ENCODE measurements around the gene NLRP13.
"Not testable (repeated sequence)": the region's sequence is repeated elsewhere in the genome, so short reads cannot be mapped to it uniquely, and the experiment has no call there.

NLRP13 gene, protein sequence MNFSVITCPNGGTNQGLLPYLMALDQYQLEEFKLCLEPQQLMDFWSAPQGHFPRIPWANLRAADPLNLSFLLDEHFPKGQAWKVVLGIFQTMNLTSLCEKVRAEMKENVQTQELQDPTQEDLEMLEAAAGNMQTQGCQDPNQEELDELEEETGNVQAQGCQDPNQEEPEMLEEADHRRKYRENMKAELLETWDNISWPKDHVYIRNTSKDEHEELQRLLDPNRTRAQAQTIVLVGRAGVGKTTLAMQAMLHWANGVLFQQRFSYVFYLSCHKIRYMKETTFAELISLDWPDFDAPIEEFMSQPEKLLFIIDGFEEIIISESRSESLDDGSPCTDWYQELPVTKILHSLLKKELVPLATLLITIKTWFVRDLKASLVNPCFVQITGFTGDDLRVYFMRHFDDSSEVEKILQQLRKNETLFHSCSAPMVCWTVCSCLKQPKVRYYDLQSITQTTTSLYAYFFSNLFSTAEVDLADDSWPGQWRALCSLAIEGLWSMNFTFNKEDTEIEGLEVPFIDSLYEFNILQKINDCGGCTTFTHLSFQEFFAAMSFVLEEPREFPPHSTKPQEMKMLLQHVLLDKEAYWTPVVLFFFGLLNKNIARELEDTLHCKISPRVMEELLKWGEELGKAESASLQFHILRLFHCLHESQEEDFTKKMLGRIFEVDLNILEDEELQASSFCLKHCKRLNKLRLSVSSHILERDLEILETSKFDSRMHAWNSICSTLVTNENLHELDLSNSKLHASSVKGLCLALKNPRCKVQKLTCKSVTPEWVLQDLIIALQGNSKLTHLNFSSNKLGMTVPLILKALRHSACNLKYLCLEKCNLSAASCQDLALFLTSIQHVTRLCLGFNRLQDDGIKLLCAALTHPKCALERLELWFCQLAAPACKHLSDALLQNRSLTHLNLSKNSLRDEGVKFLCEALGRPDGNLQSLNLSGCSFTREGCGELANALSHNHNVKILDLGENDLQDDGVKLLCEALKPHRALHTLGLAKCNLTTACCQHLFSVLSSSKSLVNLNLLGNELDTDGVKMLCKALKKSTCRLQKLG

DNA sequence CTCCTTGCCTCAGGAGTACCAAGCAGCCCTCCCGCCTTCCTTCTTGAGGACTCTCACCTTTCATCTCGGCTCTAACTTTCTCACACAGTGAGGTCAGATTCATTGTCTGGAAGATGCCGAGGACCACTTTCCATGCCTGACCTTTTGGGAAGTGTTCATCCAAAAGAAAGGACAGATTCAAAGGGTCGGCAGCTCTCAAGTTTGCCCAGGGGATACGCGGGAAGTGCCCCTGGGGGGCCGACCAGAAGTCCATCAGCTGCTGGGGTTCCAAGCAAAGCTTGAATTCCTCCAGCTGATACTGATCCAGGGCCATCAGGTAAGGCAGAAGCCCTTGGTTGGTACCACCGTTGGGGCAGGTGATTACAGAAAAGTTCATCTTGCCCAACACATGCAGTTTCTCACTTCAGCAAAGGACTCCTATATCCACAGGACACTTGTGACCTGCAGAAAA is at the start of gene NLRP13:
Gene NLRP13, minus strand, starts transcription at position 401 of the 451 bp plus-strand sequence. Its CDS starts 25 bp downstream, at position 376.
- DNase-seq, result no peak

DNA sequence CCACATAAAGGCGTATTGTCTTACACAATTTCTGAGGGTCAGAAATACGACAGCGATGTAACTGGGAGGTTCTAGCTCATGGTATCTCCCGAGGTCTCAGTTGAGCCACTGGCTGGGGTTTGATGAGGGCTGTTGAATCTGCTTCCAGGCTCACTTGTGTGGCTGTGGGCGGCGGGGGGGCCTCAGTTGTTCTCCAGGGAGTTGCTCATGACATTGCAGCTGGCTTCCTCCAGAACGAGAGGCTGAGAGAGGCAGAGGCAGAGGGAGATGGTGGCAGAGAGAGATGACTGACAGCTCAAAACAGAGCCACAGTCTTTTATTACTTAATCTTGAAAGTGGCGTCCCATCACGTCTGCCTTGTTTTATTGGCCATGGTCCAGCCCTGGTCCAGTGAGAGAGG is 48.3 kb upstream of the NLRP13 start:
- DNase-seq, result no peak

DNA sequence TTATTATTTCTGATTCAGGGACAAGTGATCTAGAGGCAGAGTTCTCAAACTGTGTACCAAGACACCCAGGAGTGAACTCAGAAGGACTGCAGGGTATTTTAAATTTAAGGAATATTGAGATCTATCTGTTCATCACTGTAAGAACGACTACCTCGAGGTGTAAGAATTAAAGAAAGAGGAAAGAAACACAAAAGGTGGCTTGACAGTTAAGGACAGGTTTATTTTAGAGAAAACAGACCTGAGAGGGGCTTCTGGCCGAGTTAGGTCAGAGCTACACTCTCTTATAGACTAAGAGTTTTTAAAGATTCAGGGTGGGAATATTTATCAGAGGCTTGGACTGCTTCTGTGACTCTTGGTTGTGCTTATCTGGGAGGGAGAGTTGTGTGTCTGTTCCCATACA is 41.8 kb upstream of the NLRP13 start:
- DNase-seq, result no peak

DNA sequence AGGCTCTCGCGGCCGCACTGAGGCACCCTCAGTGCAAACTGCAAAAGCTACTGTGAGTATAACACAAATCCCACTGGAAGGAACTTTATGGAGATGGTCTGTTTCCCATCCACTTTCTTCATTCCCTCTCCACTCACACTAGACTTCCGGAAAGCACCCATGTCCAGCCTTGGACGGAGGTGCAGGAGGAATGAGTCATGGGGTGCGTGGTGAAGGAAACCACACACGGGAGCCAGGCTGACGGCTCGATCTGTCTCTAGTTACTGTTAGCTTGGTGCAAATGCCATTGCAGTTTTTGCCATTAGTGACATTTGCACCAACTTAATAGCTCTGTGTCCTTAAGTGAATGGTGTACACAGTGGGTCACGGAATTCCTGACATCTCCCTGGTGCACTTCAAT is 30.1 kb upstream of the NLRP13 start:
- DNase-seq, result no peak

DNA sequence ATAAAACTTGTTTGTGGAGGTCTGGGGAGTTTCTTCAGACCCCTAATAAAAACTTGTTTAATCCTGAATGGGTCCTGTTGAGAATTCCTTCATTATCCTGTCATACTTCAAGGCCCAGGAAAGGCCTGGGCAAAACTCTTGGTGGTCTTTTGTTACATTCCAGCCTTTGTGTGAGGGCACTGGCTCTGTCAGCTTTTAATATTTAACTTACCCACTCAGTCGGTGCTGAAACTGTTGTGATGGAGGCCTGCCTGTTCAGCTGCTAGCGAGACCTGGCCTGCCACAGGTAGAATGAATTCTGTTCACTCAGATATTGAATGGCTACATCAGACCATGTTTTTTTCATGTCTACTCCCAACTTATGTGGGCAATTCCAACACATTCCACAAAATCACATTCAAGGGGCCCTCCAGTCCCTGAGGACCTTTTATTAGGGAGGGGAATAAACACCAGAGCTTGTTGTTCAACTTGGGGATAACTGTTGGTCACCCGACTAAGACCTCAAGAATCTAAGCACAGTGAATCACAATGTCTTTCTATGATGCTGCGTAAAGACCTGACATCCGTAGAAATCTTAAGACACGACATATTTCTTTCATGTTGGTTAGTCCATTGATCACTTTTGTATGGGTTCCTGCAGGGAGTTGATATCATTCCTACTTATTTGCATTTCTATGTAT is 28.0 kb upstream of the NLRP13 start:
- no peak for DNase-seq

DNA sequence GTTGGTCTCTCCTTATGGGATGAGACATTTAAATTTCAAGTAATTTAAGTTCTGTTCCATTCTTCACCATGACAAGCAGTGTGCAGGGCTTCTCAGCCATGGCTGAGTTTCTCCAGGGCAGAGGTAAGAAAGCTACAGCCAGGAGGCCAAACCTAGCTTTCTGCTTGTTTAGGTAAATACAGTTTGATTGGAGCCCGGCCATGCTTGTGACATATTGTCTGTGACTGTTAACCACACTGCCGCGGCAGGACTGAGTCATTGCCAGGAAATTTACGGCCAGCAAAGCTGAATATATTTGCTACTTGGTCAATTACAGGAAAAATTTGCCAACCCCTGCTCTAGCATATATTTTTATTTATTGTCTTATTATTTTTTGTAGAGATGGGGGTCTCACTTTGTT is 26.2 kb upstream of the NLRP13 start:
- DNase-seq, result no peak

DNA sequence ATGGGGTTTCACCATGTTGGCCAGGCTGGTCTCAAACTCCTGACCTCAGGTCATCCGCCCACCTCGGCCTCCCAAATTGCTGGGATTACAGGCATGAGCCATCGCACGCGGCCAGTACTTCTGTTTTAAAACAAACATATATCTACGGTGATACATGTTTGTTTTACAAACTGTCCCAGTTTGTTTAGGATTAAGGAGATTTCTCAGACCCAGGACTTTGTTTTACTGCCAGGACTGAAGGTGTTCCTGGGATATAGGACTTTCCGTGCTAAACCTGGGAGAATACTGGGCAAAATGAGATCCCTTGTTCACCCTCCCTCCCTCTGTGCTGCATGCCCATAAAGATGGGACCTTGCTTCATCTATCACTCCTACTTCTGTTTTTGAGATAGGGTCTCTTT is 24.3 kb upstream of the NLRP13 start:
- DNase-seq, result no peak

DNA sequence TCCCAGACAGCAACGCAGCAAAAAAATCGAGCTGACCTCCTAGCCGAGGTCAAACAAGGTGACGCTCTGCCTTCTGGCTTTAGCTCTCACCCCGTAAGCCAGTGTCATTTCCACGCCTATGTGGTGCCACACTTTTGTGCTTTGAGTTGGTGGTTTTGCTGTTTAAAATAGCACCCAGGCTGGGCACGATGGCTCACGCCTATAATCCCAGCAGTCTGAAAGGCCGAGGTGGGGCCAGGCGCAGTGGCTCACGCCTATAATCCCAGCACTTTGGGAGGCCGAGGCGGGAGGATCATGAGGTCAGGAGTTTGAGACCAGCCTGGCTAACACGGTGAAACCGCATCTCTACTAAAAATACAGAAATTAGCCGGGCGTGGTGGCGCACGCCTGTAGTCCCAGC is 18.4 kb upstream of the NLRP13 start:
- DNase-seq, result not testable (repeated sequence)

DNA sequence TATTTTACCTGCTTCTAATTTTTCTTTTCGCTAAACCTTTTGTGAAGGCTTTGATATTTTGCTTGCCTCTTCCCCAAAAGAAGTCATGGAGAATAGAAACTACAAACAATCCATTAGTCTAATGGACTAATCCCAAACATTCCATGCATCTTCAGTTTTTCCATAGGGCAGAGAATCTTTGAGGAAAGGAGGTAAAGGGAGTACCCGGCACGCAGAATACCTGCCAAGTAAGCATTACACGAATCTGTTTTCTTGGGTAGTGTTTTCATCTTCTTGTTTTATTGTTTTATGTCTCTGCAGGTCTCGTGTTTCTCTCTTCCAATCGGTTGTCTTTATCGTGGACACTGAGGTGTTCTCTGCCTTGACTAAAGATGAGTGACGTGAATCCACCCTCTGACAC is 15.4 kb upstream of the NLRP13 start, which contains the start of gene NLRP8:
Gene NLRP8, plus strand, starts transcription at position 301 of the 400 bp plus-strand sequence.
- no peak for DNase-seq

DNA sequence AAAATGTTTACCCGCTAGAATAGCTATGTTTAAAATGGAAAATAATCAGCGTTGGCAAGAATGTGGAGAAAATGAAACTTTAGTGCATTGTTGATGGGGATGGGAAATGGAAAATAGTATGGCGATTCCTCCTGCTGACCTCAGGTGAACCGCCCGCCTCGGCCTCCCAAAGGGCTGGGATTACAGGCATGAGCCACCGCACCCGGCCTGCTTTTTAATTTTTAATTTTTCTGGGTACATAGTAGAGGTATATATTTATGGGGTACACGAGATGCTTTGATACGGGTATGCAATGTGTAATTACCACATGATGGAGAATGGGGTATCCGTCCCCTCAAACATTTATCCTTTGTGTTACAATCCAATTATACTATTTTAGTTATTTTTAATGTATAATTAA is 8.2 kb upstream of the NLRP13 start:
- DNase-seq, result no peak

DNA sequence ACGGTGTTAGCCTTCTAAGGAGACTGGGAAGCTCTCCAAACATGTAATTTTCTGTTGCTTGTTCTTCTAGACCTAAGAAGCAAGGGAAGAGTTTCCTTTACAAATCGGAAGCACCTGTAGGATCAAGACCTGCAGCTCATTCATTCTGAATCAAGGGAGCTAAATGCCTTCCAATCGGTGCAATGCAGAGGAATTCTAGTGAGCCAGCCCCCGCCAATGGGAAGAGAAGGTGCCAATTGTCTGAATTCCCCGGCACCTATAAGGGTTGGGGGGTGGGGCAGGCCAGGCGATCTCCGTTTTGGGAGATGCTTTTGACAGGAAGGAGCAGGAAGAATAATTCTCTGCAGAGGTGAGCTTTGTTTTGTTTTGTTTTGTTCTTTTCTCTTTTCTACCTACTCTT is 7.1 kb upstream of the NLRP13 start:
- DNase-seq, result no peak

DNA sequence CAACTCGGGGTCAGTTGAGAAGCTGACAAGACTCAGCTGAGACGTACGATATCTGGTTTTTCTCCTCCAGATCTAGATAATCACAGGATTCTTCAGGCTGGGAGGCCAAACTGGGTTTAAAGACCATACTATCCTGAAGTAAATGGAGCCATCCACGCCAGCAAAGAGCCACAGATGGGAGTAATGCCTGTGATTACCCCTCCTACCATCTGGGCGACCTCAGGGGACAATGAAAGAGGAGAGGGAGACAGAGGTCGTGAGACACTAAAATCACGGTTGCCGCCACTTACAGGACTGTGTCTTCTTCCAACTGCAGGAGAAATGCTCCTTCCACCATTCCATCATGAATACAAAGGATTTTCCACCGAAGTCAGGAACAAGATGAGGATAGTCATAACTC is 3.1 kb upstream of the NLRP13 start:
- no peak for DNase-seq

DNA sequence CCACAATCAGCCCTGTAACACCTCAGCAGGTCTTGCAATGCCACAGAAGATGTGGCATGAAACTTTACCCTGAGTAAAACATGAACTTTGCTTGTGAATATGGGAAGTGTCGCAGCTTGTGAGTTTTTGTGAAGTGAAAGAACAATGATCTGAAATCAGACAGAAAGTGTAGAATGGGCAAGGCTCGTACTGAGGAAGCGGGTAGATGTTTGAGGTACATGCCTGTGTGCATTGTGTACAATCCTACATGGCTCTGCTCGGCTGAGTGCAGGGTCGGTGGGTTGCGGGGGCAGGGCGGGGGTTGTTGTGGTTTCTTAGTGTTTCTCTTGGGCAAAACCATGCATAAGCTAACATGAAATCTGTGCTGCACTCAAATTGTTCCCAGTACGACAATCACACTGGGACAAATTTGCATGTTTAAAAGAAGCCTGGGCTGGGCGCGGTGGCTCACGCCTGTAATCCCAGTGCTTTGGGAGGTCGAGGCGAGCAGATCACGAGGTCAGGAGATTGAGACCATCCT is 1.1 kb downstream of the NLRP13 start:
- no peak for DNase-seq

DNA sequence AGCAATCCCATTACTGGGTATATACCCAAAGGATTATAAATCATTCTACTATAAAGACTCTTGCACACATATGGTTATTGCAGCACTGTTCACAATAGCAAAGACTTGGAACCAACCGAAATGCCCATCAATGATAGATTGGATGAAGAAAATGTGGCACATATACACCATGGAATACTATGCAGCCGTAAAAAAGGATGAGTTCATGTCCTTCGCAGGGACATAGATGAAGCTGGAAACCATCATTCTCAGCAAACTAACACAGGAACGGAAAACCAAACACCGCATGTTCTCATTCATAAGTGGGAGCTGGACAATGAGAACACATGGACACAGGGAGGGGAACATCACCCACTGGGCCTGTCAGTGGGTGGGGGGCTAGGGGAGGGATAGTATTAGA is 2.9 kb downstream of the NLRP13 start:
- not testable (repeated sequence) for DNase-seq

DNA sequence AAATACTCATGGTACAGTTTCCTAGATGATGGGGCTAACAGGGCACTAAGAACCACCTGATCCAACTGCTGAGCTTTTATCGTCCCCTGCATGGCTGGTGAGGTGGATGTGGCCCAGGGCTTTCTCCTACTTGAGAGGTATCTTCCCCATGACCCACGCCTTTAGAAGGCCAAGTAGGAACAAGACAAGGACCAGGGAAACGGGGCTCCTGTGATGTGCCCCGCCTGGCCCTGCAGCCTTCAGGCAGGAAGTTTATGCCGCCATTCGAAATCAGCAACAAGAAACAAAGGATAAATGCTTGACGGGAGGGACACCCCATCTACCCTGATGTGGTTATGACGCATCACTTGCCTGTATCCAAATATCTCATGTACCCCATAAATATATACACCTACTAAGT is 4.1 kb downstream of the NLRP13 start:
- DNase-seq, result no peak

DNA sequence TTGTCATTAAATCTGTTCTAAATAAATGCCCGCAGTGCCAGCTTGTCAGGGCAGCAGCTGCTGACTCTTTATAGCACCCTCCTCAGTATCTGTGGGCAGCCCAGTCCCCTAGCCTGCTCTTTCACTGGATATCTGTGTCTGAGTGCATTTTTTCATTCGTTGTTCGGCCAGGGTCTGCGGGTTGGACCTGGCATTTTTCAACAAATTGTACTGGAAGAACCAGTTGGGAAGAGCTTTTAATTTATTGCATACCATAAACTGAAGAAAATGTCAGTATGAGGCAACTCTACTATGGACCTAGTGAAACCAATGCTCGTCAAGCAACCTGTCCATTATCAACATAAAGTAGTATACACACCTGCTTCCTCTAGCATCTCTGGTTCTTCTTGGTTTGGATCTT is 8.6 kb downstream of the NLRP13 start:
- no peak for DNase-seq

DNA sequence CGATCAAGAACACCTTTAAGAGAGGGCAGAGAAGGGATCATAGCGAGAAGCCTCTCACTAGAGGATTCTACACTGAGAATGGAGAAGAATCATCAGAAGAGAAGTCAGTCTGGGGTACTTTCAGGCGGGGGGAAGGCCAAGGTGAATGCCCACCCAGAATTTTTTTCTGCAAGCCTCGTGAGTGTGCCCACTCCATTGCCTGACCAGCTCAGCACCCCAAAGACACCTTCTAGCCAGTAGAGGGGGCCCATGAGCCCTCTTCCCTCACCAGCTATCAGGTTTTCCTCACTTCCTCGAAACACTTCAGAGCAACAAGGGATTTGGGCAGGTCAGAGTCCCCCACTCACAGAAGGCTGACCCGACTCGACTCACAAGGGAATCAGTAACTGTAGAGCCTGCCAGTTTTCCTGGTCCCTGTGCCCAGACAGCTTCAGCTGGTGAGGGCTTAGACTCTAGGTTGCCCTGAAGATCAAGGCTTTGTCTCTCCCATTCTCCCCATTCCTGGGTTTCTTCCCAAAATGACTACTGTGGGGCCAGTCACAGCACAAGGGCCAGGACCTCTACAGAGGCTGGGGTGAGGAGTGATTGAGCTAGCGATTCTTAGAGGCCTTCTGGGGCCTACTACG is 18.4 kb downstream of the NLRP13 start:
- peak in 1 of 58 donors; percentile 0 for DNase-seq

DNA sequence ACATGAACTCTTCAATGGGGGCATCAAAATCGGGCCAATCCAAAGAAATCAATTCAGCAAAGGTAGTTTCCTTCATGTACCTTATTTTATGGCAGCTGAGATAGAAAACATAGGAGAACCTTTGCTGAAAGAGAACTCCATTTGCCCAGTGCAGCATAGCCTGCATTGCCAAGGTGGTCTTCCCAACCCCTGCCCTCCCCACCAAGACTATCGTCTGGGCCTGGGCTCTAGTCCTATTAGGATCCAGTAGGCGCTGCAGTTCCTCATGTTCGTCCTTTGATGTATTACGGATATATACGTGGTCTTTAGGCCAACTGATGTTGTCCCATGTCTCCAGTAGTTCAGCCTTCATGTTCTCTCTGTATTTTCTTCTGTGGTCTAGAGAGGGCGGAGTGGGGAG is 19.2 kb downstream of the NLRP13 start:
- no peak for DNase-seq

DNA sequence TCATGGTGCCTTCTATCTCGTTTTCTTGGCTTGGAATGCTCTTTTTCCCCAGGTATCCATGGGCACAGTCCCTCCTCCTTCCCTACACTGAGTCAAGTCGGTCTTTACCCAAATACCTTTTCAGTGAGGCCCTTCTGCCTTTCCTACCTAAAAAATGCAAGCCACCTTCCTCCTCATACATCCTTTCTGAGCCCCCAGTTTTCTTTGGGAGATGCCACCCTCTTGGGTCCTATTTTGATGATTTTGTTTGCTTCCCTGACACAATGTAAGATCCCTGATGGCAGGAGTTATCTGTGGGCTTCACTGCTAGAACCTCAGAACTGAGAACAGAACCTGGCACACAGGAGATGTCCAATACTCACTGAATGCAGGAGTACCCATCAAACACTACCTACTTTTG is 22.3 kb downstream of the NLRP13 start:
- DNase-seq, result no peak

DNA sequence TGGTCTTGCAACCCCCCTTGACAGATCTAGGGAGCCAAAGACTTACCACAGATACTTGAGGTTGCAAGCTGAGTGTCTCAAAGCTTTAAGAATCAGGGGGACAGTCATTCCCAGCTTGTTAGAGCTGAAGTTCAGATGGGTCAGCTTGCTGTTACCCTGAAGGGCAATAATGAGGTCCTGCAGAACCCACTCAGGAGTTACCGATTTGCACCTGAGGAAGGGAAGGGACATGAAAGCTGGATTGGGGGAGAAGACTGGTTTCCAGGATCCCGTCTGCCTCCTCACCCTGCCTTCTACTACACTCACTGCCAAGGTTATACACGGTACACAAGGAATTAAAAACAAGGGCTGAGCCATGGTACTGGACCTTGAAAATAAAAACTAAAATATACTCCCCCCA is 24.4 kb downstream of the NLRP13 start:
- no peak for DNase-seq

DNA sequence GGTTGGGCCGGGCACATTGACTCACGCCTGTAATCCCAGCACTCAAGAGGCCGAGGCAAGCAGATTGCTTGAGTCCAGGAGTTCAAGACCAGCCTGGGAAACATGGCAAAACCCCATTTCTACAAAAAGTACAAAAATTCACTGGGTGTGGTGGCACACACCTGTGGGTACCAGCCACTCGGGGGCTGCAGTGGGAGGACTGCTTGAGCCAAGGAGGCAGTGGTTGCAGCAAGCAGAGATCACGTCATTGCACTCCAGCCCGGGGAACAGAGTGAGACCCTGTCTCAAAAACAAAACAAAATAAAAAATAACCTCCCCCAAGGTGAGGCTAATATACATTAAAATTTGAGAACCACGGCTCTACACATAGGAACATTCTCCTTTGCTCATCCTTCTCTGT is 24.9 kb downstream of the NLRP13 start:
- DNase-seq, result no peak
